Measurements from ENCODE around the gene NT5C3A.
"Not testable (repeated sequence)": the region's sequence is repeated elsewhere in the genome, so short reads cannot be mapped to it uniquely, and the experiment has no call there.

NT5C3A gene

GRCh38 chr7:33041631-33042428, 20.7 kb downstream of the NT5C3A start:
- DNase-seq (ENCODE audit: low read depth in 2 of 2) = no peak

GRCh38 chr7:33040803-33041516, 21.6 kb downstream of the NT5C3A start:
- DNase-seq (ENCODE audit: low read depth in 2 of 2) = peak; percentile 18 to 21

- DNase-seq (ENCODE audit: low read depth in 2 of 2) = no peak
These were observed 22.7 kb downstream of the NT5C3A start for GRCh38 chr7:33039903-33040292.

GRCh38 chr7:33039257-33039902, 23.2 kb downstream of the NT5C3A start:
- DNase-seq (ENCODE audit: low read depth in 2 of 2) = no peak

GRCh38 chr7:33038639-33039038, 23.9 kb downstream of the NT5C3A start:
- DNase-seq (ENCODE audit: low read depth in 2 of 2) = no peak

GRCh38 chr7:33035776-33036175, 26.8 kb downstream of the NT5C3A start:
- DNase-seq (ENCODE audit: low read depth in 2 of 2) = no peak

- no peak for DNase-seq (ENCODE audit: low read depth in 2 of 2)
These were observed 38.3 kb downstream of the NT5C3A start for GRCh38 chr7:33024189-33024757.

- no peak for DNase-seq (ENCODE audit: low read depth in 2 of 2)
These were observed 50.2 kb downstream of the NT5C3A start for GRCh38 chr7:33012364-33012763.

GRCh38 chr7:33009734-33010133, 52.8 kb downstream of the NT5C3A start:
- no peak for DNase-seq (ENCODE audit: low read depth in 2 of 2)

GRCh38 chr7:33005690-33006089, 56.9 kb downstream of the NT5C3A start:
- not testable (repeated sequence) for DNase-seq (ENCODE audit: low read depth in 2 of 2)

- not testable (repeated sequence) for DNase-seq (ENCODE audit: low read depth in 2 of 2)
These were observed 57.4 kb downstream of the NT5C3A start for GRCh38 chr7:33005193-33005592.

GRCh38 chr7:33004104-33004616, 58.4 kb downstream of the NT5C3A start:
- not testable (repeated sequence) for DNase-seq (ENCODE audit: low read depth in 2 of 2)

- DNase-seq (ENCODE audit: low read depth in 2 of 2) = not testable (repeated sequence)
These were observed 59.5 kb downstream of the NT5C3A start for GRCh38 chr7:33003111-33003510.

GRCh38 chr7:32999380-32999779, 63.2 kb downstream of the NT5C3A start:
- not testable (repeated sequence) for DNase-seq (ENCODE audit: low read depth in 2 of 2)

GRCh38 chr7:32998361-32999171, 64.0 kb downstream of the NT5C3A start:
- DNase-seq (ENCODE audit: low read depth in 2 of 2) = not testable (repeated sequence)

GRCh38 chr7:32997956-32998355, 64.6 kb downstream of the NT5C3A start:
- not testable (repeated sequence) for DNase-seq (ENCODE audit: low read depth in 2 of 2)

GRCh38 chr7:32992750-32993149, 69.8 kb downstream of the NT5C3A start:
- DNase-seq (ENCODE audit: low read depth in 2 of 2) = not testable (repeated sequence)

GRCh38 chr7:32991975-32992700, 70.4 kb downstream of the NT5C3A start:
- not testable (repeated sequence) for DNase-seq (ENCODE audit: low read depth in 2 of 2)

- not testable (repeated sequence) for DNase-seq (ENCODE audit: low read depth in 2 of 2)
These were observed 71.4 kb downstream of the NT5C3A start for GRCh38 chr7:32991068-32991585.

- not testable (repeated sequence) for DNase-seq (ENCODE audit: low read depth in 2 of 2)
These were observed 74.4 kb downstream of the NT5C3A start for GRCh38 chr7:32988148-32988547.

Measured in activated CD4-positive, alpha-beta T cell treated with anti-CD3 and anti-CD28 coated beads for 24 hours (primary cell).